ENCODE measurements around the gene SAMHD1.
A peak's percentile ranks its signal among the peaks of the same experiment; 100 is the strongest.
"Not testable (repeated sequence)": the region's sequence is repeated elsewhere in the genome, so short reads cannot be mapped to it uniquely, and the experiment has no call there.

SAMHD1 gene

DNA sequence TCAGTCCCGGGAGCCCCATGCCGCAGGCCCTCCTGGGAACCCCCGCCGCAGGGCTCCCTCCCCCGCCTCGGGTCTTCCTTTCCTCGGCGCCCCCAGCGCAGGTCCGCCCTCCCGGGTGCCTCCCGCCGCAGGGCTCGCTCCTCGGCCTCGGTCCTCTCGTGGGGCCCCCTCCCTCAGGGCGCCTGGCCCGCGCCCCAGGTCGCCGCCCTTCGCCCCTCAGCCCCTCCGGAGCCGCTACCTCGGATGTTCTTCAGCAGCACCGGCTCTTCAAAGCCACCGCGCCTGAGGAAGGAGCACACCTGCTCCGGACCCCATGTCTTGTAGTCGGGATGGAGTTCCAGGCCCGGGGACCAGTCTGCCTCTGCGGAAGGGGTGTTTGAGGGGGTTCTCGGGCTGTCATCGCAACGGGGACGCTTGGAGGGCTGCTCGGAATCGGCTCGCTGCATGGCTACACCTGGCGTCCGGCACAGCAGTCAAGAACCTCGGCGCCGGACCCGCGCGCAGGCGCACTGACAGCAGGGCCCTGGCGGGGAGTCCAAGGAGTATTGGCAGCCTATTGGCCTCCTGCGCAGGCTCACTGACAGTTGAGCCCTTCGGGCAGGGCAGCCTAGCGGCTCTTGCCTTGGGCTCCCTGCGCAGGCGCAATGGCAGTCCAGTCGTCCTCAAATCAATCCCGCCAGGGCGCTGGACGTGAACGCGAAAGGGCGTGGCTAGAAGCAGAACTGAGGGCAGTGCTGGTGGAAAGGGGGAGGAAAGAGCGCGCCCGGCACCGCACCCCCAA, at the start of gene SAMHD1:
Gene SAMHD1 (minus strand): TSS at position 511 of the 781 bp plus-strand sequence. CDS start 65 bp downstream, at position 446.
- DNase-seq (ENCODE audit: low read depth) = peak; percentile 91

GRCh38 chr20:37000171-37000570, 48.7 kb upstream of the SAMHD1 start:
- not testable (repeated sequence) for DNase-seq (ENCODE audit: low read depth)

GRCh38 chr20:36998652-36999051, 47.1 kb upstream of the SAMHD1 start:
- DNase-seq (ENCODE audit: low read depth) = no peak

GRCh38 chr20:36997121-36997520, 45.6 kb upstream of the SAMHD1 start:
- DNase-seq (ENCODE audit: low read depth) = no peak

DNA sequence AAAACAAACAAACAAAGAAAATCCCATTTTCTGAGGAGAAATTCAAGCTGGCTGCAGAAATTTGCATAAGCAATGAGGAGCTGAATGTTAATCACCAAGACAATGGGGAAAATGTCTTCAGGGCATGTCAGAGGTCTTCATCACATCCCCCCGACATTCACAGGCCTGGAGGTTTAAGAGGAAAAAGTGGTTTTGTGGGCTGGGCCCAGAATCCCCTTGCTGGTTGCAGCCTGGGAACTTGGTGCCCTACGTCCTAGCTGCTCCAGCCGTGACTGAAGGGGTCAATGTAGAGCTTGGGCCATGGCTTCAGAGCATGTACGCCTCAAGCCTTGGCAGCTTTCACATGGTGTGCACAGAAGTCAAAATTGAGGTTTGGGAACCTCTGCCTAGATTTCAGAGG, 42.7 kb upstream of the SAMHD1 start:
- not testable (repeated sequence) for DNase-seq (ENCODE audit: low read depth)

DNA sequence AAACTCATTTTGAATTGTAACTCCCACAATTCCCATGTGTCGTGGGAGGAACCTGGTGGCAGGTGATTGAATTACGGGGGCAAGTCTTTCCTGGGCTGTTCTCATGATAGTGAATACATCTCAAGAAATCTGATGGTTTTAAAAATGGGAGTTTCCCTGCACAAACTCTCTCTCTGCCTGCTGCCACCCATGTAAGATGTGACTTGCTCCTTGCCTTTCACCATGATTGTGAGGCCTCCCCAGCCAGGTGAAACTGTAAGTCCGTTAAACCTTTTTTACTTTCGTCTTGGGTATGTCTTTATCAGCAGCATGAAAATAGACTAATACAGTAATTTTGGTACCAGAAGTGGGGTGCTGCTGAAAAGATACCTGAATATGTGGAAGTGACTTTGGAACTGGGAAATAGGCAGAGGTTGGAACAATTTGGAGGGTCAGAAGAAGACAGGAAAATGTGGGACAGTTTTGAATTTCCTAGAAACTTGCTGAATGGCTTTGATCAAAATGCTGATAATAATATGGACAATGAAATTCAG, 41.4 kb upstream of the SAMHD1 start:
- no peak for DNase-seq (ENCODE audit: low read depth)

GRCh38 chr20:36991703-36992102, 40.2 kb upstream of the SAMHD1 start:
- DNase-seq (ENCODE audit: low read depth) = no peak

DNA sequence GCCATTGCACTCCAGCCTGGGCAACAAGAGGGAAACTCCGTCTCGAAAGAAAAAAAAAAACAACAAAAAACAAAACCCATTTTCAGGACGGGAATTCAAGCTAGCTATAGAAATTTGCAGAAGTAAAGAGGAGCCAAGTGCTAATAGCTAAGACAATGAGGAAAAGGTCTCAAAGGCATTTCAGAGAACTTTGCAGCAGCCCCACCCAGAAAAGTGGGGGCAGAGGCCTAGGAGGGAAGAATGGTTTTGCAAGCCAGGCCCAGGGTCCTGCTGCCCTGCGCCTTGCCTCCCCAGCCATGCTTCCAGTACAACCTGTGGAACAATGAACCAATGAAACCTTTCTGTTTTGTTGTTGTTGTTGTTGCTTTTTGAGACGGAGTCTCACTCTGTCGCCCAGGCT, 38.3 kb upstream of the SAMHD1 start:
- DNase-seq (ENCODE audit: low read depth) = no peak

DNA sequence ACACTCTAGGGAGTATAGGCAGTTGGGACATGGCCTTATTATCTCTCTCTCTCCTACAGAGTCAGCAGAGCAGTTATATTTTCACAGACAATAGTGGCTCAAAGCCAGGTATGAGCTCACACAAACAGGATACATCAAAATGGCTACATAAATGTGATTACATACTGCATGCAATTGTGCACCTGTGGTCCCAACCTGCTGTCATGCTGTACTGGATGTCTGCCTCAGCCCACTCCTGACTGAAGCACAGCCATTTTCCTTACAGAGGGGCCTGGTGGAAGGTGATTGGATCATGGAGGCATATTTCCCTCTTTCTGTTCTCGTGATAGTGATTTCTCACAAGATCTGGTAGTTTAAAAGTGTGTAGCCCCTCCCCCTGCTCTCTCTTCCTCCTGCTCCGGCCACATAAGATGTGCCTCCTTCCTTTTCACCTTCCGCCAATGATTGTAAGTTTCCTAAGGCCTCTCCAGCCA, 37.0 kb upstream of the SAMHD1 start:
- DNase-seq (ENCODE audit: low read depth) = peak; percentile 14

DNA sequence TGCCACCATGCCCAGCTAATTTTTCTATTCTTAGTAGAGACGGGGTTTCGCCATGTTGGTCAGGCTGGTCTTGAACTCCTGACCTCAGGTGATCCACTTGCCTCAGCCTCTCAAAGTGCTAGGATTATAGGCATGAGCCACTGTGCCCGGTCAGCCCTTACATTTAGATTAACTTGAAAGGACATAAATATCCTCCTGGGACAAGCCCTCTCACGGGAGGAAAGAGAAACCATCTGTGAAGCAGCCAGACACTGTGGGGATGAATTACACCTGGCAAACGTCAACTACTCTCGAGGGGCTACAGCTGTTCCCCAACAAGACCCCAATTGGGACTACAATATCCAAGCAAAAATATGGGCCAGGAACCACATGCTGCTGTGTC, 32.7 kb upstream of the SAMHD1 start:
- no peak for DNase-seq (ENCODE audit: low read depth)

- no peak for DNase-seq (ENCODE audit: low read depth)
These were observed 23.8 kb upstream of the SAMHD1 start for GRCh38 chr20:36975099-36975818.

DNA sequence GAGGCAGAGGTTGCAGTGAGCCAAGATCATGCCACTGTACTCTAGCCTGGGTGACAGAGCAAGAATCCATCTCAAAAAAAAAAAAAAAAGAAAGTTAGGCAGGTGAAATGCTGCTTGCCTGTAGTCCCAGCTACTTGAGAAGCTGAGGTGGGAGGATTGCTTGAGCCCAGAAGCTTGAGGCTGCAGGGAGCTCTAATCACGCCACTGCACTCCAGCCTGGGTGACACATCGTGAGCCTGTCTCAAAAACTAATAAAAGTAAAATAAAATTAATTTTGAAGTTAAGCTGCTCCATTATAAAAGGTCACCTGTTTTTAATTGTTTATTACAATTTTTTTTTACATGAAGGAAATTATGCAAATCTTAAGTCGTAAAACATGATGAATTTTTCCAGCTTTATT, 23.2 kb upstream of the SAMHD1 start:
- no peak for DNase-seq (ENCODE audit: low read depth)

DNA sequence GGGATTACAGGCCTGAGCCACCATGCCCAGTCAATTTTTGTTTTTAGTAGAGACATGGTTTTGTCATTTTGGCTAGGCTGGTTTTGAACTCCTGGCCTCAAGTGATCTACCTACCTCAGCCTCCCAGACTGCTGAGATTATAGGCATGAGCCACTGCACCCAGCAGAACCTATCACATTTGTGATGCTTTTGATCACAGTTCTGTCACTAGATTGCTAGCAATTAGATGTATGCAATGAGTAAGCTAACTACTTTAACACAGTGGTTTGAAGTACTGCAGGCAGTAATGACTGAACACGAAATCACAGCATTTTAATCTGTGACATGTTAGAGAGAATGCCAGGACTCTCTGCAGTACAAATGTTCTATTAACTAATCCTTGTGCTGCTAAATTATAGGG, 19.6 kb upstream of the SAMHD1 start:
- no peak for DNase-seq (ENCODE audit: low read depth)

- DNase-seq (ENCODE audit: low read depth) = no peak
These were observed 18.1 kb upstream of the SAMHD1 start for GRCh38 chr20:36969478-36970186.

GRCh38 chr20:36969051-36969450, 17.5 kb upstream of the SAMHD1 start:
- DNase-seq (ENCODE audit: low read depth) = no peak

GRCh38 chr20:36967636-36968035, 16.1 kb upstream of the SAMHD1 start:
- no peak for DNase-seq (ENCODE audit: low read depth)

DNA sequence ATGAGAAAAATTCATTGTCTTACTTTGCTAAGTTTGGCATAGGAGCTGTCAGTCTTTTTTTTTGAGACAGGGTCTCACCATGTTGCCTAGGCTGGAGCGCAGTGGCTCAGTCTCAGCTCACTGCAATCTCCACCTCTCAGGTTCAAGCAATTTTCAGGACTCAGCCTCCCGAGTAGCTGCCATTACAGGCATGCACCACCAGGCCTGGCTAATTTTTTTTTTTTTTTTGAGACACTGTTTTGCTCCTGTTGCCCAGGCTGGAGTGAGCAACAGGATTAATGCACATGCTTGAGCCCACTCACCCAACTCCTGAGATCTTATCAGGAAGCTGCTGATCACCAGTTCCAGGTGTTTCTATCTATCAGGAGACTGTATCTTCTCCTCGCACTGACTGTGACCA, 15.5 kb upstream of the SAMHD1 start:
- not testable (repeated sequence) for DNase-seq (ENCODE audit: low read depth)

DNA sequence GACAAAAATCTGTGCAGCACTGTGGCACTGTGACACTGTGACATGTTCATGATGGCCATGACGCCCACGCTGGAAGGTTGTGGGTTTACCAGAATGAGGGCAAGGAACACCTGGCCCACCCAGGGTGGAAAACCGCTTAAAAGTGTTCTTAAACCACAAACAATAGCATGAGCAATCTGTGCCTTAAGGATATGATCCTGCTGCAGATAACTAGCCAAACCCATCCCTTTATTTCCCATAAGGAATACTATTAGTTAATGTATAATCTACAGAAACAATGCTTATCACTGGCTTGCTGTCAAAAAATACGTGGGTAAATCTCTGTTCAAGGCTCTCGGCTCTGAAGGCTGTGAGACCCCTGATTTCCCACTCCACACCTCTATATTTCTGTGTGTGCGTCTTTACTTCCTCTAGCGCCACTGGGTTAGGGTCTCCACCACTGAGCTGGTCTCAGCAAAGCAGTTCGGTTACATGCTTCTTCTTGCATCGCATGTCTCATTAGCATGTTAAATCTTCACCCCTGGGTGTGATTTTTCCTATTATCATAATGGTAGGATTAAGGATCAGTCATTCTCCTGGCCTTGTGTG, 10.9 kb upstream of the SAMHD1 start:
- not testable (repeated sequence) for DNase-seq (ENCODE audit: low read depth)

DNA sequence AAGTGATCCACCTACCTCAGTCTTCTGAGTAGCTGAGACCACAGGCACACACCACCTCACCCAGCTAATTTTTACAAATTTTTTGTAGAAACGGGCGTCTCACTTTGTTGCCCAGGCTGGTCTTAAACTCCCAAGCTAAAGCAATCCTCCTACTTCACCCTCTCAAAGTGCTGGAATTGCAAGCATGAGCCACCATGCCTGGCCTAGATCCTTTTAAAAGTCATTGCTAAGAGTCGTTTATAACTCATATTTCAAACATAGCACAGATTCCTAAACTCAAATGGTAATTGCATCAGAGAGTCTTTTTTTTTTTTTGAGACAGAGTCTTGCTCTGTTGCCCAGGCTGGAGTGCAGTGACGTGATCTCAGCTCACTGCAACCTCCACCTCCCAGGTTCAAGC, 7.7 kb upstream of the SAMHD1 start:
- DNase-seq (ENCODE audit: low read depth) = no peak

GRCh38 chr20:36957875-36958667, 6.6 kb upstream of the SAMHD1 start:
- DNase-seq (ENCODE audit: low read depth) = no peak

- no peak for DNase-seq (ENCODE audit: low read depth)
These were observed 5.2 kb upstream of the SAMHD1 start for GRCh38 chr20:36956674-36957073.
